SU-DHL-6 (cell line): ENCODE data around the gene CLNK.
"Not testable (repeated sequence)": the region's sequence is repeated elsewhere in the genome, so short reads cannot be mapped to it uniquely, and the experiment has no call there.

ENCODE experiments used
- H2AFZ ChIP-seq: fragments of 200-600 bp; sonication (generic); 2 replicates; pipeline ENCODE4 v1.6.1; 2014; ENCODE audit warnings: low read depth, mild to moderate bottlenecking, moderate library complexity, mixed read lengths, antibody characterized with exemption, low read length; ENCODE audit not compliant: severe bottlenecking
- H3F3A ChIP-seq: fragments of 200-600 bp; shearing (Covaris generic); 2 replicates; pipeline ENCODE4 v1.6.0; 2016; ENCODE audit warnings: antibody characterized with exemption, mild to moderate bottlenecking; ENCODE audit not compliant: insufficient read depth
- H3K27ac ChIP-seq: fragments of 200-600 bp; sonication (generic); 2 replicates; pipeline ENCODE4 v1.5.1; 2016; ENCODE audit warnings: low read depth, mild to moderate bottlenecking, low read length, moderate library complexity, mixed read lengths
- H3K27me3 ChIP-seq: fragments of 200-600 bp; sonication (generic), shearing (Covaris generic); 2 replicates; pipeline ENCODE4 v1.6.0; 2014; ENCODE audit warnings: mild to moderate bottlenecking, low read length
- H3K36me3 ChIP-seq: fragments of 200-600 bp; sonication (generic); 2 replicates; pipeline ENCODE4 v1.6.1; 2014; ENCODE audit warnings: mild to moderate bottlenecking, low read length, mixed read lengths
- H3K4me2 ChIP-seq: fragments of 300-600, 200-600 bp; shearing (Covaris generic), sonication (generic); 2 replicates; pipeline ENCODE4 v1.6.0; 2014; ENCODE audit warnings: low read length, low read depth, mild to moderate bottlenecking; ENCODE audit not compliant: poor library complexity, severe bottlenecking
- H3K4me3 ChIP-seq: fragments of 200-600 bp; sonication (generic); 2 replicates; pipeline ENCODE4 v1.5.1; 2014; ENCODE audit warnings: antibody characterized with exemption, low read length, mild to moderate bottlenecking, mixed read lengths; ENCODE audit not compliant: insufficient read depth, poor library complexity, severe bottlenecking
- H3K79me2 ChIP-seq: fragments of 200-600 bp; sonication (generic); 2 replicates; pipeline ENCODE4 v1.6.1; 2014; ENCODE audit warnings: mild to moderate bottlenecking, low read length, moderate library complexity; ENCODE audit not compliant: insufficient read depth
- H3K9ac ChIP-seq: fragments of 200-600 bp; sonication (generic); 2 replicates; pipeline ENCODE4 v1.7.0; 2014; ENCODE audit warnings: mild to moderate bottlenecking, low read length
- H3K9me2 ChIP-seq: fragments of 200-600 bp; sonication (generic); replicated peaks from 2 replicates; pipeline ENCODE4 v1.6.1; 2014; ENCODE audit warnings: low read length; ENCODE audit not compliant: insufficient read depth
- H3K9me3 ChIP-seq: fragments of 200-600 bp; sonication (generic); 2 replicates; pipeline ENCODE4 v1.6.1; 2014; ENCODE audit warnings: low read length, mixed read lengths; ENCODE audit not compliant: insufficient read depth
- H4K20me1 ChIP-seq: fragments of 200-600 bp; sonication (generic); 2 replicates; pipeline ENCODE4 v1.6.1; 2014; ENCODE audit warnings: low read depth, mild to moderate bottlenecking, antibody characterized with exemption, low read length, moderate library complexity, mixed read lengths
- CTCF ChIP-seq: fragments of 200-600 bp; sonication (generic); IDR thresholded peaks from one replicate; pipeline ENCODE4 v1.5.1; 2017; ENCODE audit warnings: antibody characterized with exemption, mild to moderate bottlenecking, low read length, moderate library complexity; ENCODE audit not compliant: insufficient read depth, poor library complexity, severe bottlenecking
- EZH2phosphoT487 ChIP-seq: fragments of 200-600 bp; sonication (generic), shearing (Covaris generic); conservative IDR thresholded peaks from 2 replicates; pipeline ENCODE4 v1.6.1; 2018; ENCODE audit warnings: mild to moderate bottlenecking, antibody characterized with exemption, low read length, moderate library complexity, mixed read lengths

The CLNK gene

DNA sequence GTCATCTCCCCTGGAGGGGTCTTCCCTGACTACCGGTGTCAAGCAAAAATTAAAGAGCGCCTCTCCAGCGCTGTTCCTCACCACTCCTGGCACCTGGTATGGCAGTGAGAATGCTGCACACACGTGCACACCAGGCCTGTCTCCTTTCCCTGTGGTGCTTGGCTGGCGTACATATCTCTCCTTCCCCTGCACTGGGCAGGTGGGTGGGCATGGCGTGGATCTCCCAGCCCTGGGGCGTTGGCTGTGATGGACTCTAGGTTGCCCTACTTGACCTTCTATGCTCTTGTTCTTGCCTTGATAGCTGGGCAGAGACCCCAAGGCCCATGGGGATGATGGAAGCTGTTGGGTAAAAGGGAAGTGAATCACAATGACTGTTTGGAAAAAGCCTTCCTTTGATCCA, 109.2 kb downstream of the CLNK start:
- Histone ChIP-seq H3K36me3 (no peaks in the 10 kb centered on the region), H3K4me2 (no peak overlapping the region), H2AFZ (no peak overlapping the region), H3K27ac (no peak overlapping the region), H3K79me2 (no peaks in the 10 kb centered on the region), H3K9me2 (no peaks in the 10 kb centered on the region), H3K4me3 (no peak overlapping the region), H3K27me3 (no peaks in the 10 kb centered on the region), H3K9ac (no peak overlapping the region), H3K9me3 (no peaks in the 10 kb centered on the region), H3F3A (no peaks in the 10 kb centered on the region), H4K20me1 (no peaks in the 10 kb centered on the region)
- TF ChIP-seq EZH2phosphoT487 (no peak), CTCF (no peak)

- not testable (repeated sequence) for H3K27ac ChIP-seq, H3K9me3 ChIP-seq, H2AFZ ChIP-seq, H3K27me3 ChIP-seq, H4K20me1 ChIP-seq, H3K4me2 ChIP-seq, H3F3A ChIP-seq, H3K9ac ChIP-seq, H3K9me2 ChIP-seq, H3K79me2 ChIP-seq, H3K4me3 ChIP-seq, H3K36me3 ChIP-seq
Measured at GRCh38 chr4:10574553-10574952, 110.0 kb downstream of the CLNK start.

- Histone ChIP-seq H3K4me2 (no peak overlapping the region), H3K9ac (no peak overlapping the region), H3K27me3 (no peaks in the 10 kb centered on the region), H3K27ac (no peak overlapping the region), H3F3A (no peaks in the 10 kb centered on the region), H3K36me3 (no peaks in the 10 kb centered on the region), H3K9me3 (no peaks in the 10 kb centered on the region), H3K79me2 (no peaks in the 10 kb centered on the region), H4K20me1 (no peaks in the 10 kb centered on the region), H3K4me3 (no peak overlapping the region), H2AFZ (no peak overlapping the region), H3K9me2 (no peaks in the 10 kb centered on the region)
- no peak for TF ChIP-seq EZH2phosphoT487
Measured at GRCh38 chr4:10571909-10572308, 112.7 kb downstream of the CLNK start.

GRCh38 chr4:10569491-10569890, 115.1 kb downstream of the CLNK start:
- no peak overlapping the region for H3K9ac ChIP-seq
- no peaks in the 10 kb centered on the region for H3F3A ChIP-seq
- H3K36me3 ChIP-seq, result no peaks in the 10 kb centered on the region
- no peak overlapping the region for H3K4me2 ChIP-seq
- no peak overlapping the region for H3K4me3 ChIP-seq
- H3K27ac ChIP-seq, result no peak overlapping the region
- no peaks in the 10 kb centered on the region for H3K9me2 ChIP-seq
- no peaks in the 10 kb centered on the region for H3K9me3 ChIP-seq
- H4K20me1 ChIP-seq, result no peaks in the 10 kb centered on the region
- H3K27me3 ChIP-seq, result no peaks in the 10 kb centered on the region
- TF ChIP-seq EZH2phosphoT487 (no peak), CTCF (no peak)
- H2AFZ ChIP-seq, result no peak overlapping the region
- no peaks in the 10 kb centered on the region for H3K79me2 ChIP-seq
